Vagina (tissue), 2 donors: ENCODE measurements around the gene COL4A5.

Source experiments
- POLR2A ChIP-seq, 2 donors: fragments of 450-650 bp; IDR thresholded peaks; one replicate each; pipeline ENCODE4 v1.6.1; 2017; ENCODE audit warnings: antibody characterized with exemption in 2 of 2, mild to moderate bottlenecking in 2 of 2, moderate library complexity in 2 of 2
- TF ChIP-seq, protein P1 (sequence below), 3 experiments: fragments of 450-650 bp in 2 of 3; fragments of 200-600 bp in 1 of 3; sonication (generic) in 1 of 3; IDR thresholded peaks; one replicate each; pipeline ENCODE4 v1.5.1; 2017 to 2019; ENCODE audit warnings: antibody characterized with exemption in 3 of 3, mild to moderate bottlenecking in 2 of 3, moderate library complexity in 2 of 3

- TF ChIP-seq, protein P1, sequence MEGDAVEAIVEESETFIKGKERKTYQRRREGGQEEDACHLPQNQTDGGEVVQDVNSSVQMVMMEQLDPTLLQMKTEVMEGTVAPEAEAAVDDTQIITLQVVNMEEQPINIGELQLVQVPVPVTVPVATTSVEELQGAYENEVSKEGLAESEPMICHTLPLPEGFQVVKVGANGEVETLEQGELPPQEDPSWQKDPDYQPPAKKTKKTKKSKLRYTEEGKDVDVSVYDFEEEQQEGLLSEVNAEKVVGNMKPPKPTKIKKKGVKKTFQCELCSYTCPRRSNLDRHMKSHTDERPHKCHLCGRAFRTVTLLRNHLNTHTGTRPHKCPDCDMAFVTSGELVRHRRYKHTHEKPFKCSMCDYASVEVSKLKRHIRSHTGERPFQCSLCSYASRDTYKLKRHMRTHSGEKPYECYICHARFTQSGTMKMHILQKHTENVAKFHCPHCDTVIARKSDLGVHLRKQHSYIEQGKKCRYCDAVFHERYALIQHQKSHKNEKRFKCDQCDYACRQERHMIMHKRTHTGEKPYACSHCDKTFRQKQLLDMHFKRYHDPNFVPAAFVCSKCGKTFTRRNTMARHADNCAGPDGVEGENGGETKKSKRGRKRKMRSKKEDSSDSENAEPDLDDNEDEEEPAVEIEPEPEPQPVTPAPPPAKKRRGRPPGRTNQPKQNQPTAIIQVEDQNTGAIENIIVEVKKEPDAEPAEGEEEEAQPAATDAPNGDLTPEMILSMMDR (IDR thresholded peaks at IDR 0.05): no peak
- no peak for TF ChIP-seq POLR2A (IDR thresholded peaks at IDR 0.05)
Measured at GRCh38 chrX:108541286-108541685, 101.6 kb downstream of the COL4A5 start.
